ENCODE data around the gene LRRC37A3.
"Not testable (repeated sequence)": the region's sequence is repeated elsewhere in the genome, so short reads cannot be mapped to it uniquely, and the experiment has no call there.

The LRRC37A3 gene

DNA sequence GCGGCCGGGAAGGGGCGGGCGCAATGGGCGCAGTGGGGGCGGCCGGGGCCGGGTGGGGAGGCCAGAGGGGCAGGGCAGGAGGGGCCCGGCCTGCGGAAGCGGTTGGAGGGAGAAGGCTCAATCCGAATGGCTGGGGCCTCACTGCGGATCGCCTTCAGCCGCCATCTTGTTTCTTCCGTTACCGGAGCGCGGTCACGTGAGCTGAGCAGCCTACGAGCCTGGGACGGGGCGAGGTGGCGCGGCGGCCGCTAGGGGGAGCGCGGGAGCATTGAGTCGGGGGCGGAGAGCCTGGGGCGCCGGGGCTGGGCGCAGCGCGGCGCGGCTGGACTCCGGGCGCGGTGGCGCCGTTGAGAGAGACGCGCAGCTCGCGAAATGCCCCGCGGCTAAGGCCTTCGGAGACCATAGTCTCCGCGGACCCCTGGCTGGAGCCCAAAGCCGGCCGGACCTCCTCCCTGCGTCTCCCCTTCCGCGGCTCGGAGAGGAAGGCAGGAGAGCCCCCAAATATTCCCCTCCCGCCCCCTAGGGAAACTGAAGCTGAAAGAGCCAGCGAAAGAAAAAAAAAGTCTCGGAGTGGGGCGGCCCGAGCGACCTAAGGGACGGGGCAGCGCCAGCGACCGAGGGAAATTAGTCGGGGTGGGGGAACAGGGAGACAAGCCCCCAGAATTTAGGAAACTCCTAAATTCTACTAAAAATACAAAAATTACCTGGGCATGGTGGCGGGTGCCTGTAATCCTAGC, at the start of gene LRRC37A3:
LRRC37A3 (minus strand) TSS at position 190 of the 737 bp plus-strand sequence. CDS start 22,221 bp downstream, outside the sequence.
- peak; percentile 99 for DNase-seq (ENCODE audit: low read depth)

DNA sequence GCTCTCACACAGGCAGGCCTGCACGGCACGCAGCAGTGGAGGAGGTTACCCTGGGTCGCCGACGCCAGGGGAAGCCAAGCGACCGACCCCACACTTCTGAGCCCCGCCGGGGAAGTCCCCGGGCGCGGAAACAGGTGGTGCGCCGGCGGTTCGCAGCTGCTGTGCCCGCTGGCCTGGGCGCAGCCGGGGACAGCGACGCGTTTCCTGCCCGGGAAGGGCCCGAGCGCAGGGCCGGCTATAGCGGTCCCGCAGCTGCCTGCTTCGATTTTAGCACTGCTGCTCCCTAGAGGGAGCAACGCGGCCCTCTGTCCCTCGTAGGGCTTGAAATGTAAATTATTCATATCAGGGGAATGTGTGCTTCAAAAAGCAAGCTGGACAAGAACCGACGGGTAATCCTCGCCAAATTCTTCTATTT, 46.6 kb upstream of the LRRC37A3 start:
- DNase-seq (ENCODE audit: low read depth) = peak; percentile 50

- not testable (repeated sequence) for DNase-seq (ENCODE audit: low read depth)
Measured at GRCh38 chr17:64965256-64965872, 46.1 kb upstream of the LRRC37A3 start.

GRCh38 chr17:64964796-64965195, 45.5 kb upstream of the LRRC37A3 start:
- no peak for DNase-seq (ENCODE audit: low read depth)

DNA sequence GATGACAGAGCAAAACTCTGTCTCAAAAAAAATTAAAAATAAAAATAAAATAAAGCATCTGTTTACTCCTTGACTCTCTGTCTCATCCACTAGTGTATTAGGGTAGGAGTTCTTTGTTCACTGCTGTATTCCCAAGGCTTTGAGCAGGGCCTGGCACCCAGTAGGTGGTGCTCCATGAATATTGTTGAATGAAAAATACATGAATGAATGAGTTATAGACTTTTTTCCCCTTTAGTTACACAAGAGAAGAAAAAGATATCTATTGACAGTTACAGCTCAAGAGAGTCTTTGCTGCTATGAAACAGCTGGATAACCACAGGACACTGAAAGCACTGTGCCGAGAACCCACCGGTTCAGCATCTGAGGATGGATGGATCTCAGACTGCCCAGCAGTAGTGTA, 44.5 kb upstream of the LRRC37A3 start:
- not testable (repeated sequence) for DNase-seq (ENCODE audit: low read depth)

- DNase-seq (ENCODE audit: low read depth) = not testable (repeated sequence)
Measured at GRCh38 chr17:64961563-64962378, 42.5 kb upstream of the LRRC37A3 start.

- no peak for DNase-seq (ENCODE audit: low read depth)
Measured at GRCh38 chr17:64951877-64952276, 32.6 kb upstream of the LRRC37A3 start.

DNA sequence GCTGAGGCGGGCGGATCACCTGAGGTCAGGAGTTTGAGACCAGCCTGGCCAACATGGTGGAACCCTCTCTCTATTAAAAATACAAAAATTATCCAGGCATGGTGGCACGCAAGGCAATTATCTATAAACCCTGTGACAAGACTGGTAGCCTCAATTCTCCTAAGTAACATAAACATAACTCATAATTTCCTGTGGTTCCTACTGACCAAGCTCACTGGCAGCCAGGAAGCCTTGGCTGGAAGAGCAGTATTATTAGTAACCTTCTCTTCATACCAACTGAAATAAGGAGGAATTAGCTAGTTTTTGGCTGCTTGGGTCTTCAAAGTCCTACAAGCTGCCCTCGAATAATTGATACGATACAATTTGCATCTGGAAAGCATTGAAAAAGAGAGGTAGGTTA, 31.6 kb upstream of the LRRC37A3 start:
- no peak for DNase-seq (ENCODE audit: low read depth)

- DNase-seq (ENCODE audit: low read depth) = no peak
Measured at GRCh38 chr17:64947152-64947551, 27.9 kb upstream of the LRRC37A3 start.

- DNase-seq (ENCODE audit: low read depth) = no peak
Measured at GRCh38 chr17:64941761-64942160, 22.5 kb upstream of the LRRC37A3 start.

- no peak for DNase-seq (ENCODE audit: low read depth)
Measured at GRCh38 chr17:64941045-64941444, 21.8 kb upstream of the LRRC37A3 start.

DNA sequence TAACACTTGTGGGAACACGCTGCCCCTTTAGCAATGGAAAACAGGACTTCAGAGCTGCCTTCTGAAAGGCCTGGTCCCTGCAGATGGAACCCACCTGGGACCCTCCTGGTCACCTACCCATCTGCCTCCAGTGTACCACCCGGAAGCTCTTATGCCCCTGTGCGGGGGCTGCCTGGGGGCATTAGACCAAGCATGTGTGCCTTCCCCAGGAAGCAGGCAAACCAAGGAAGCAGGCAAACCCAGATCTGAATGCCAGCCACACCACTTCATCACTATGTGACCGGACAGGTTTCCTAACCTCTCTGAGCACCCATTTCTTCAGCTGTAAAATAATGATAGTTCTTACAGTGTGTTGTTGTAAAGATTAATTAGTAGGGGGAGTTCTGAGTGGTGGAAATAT, 20.8 kb upstream of the LRRC37A3 start:
- no peak for DNase-seq (ENCODE audit: low read depth)

DNA sequence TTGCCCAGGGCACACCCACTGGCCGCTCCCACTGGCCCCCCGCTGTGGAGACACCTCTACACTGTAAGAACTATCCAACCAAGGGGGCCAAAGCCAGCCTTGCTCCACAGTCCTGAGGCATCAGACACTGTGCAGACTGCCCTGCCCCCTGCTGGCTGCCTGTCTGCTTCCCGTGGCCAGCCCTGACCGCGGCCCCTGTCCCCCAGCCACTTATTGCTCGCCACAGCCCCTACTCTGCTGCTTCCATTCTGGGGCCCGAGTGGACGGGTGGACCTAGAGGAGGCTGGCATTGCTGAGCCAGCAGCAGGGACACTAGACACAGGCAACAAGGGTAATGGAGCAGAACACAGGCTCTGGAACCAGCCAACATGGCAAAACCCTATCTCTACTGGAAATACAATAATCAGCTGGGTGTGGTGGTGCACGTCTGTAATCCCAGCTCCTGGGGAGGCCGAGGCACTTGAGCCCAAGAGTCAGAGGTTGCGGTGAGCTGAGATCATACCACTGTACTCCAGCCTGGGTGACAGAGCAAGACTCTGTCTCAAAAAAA, 19.7 kb upstream of the LRRC37A3 start:
- peak; percentile 43 for DNase-seq (ENCODE audit: low read depth)

DNA sequence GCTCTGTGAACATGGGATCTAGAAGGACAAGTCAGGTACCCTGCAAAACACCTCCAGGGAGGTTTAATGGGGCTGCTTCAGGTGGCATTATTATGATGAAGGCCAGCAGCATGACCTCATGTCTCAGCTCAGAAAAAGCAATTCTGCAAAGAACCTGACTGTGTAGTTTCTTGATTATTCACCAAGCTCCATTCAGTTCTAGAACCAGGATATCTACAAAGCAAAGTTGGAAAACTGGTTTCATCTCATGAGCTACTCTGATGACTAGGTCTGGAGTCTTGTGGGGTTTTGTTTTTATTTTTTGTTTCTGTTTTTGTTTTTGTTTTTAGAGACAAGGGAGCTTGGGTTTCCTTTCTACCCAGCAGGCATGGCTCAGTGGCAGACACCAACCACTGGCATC, 19.0 kb upstream of the LRRC37A3 start:
- DNase-seq (ENCODE audit: low read depth) = no peak

- DNase-seq (ENCODE audit: low read depth) = no peak
Measured at GRCh38 chr17:64936117-64936516, 16.8 kb upstream of the LRRC37A3 start.

- DNase-seq (ENCODE audit: low read depth) = not testable (repeated sequence)
Measured at GRCh38 chr17:64934284-64934778, 15.1 kb upstream of the LRRC37A3 start.

GRCh38 chr17:64932850-64933249, 13.6 kb upstream of the LRRC37A3 start:
- not testable (repeated sequence) for DNase-seq (ENCODE audit: low read depth)

GRCh38 chr17:64930374-64930773, 11.1 kb upstream of the LRRC37A3 start:
- not testable (repeated sequence) for DNase-seq (ENCODE audit: low read depth)

GRCh38 chr17:64929419-64930209, 10.3 kb upstream of the LRRC37A3 start:
- not testable (repeated sequence) for DNase-seq (ENCODE audit: low read depth)

GRCh38 chr17:64928701-64929100, 9.4 kb upstream of the LRRC37A3 start:
- DNase-seq (ENCODE audit: low read depth) = not testable (repeated sequence)

DNA sequence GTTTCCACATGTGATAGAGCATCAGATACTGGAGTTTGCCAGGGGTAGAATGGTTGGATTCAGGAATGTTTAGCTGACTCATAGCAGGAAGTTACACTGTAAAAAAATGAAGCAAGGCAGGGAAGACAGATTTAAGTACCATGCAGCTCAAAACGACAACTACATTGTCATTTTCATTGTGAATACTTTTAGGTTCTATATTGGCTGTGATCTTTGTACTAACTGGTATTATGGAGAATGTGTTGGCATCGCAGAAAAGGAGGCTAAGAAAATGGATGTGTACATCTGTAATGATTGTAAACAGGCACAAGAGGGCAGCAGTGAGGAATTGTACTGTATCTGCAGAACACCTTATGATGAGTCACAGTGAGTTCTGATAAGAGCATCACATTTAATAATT, 8.2 kb upstream of the LRRC37A3 start:
- not testable (repeated sequence) for DNase-seq (ENCODE audit: low read depth)
